Activated naive CD8-positive, alpha-beta T cell treated with anti-CD3 and anti-CD28 coated beads for 36 hours (primary cell): ENCODE measurements around the gene SAMD4B. TPM values are rescaled to one million over a fixed set of nuclear protein-coding genes. Genes with fewer than 3 reads are reported as not detected.
"Not testable (repeated sequence)": the region's sequence is repeated elsewhere in the genome, so short reads cannot be mapped to it uniquely, and the experiment has no call there.

Source experiments
- DNase-seq: peaks from one replicate; pipeline ENCODE4 v3.0.0; 2021
- H3K27ac Mint-ChIP-seq: one replicate; pipeline ENCODE4 v1.8.0; 2022; ENCODE audit warnings: mild to moderate bottlenecking, moderate library complexity, mixed read lengths
- H3K27me3 Mint-ChIP-seq: one replicate; pipeline ENCODE4 v1.8.0; 2022; ENCODE audit warnings: mild to moderate bottlenecking, mixed read lengths
- H3K36me3 Mint-ChIP-seq: one replicate; pipeline ENCODE4 v1.8.0; 2021; ENCODE audit warnings: mild to moderate bottlenecking, mixed read lengths
- H3K4me1 Mint-ChIP-seq: one replicate; pipeline ENCODE4 v1.8.0; 2021; ENCODE audit warnings: mixed read lengths
- H3K4me3 Mint-ChIP-seq: one replicate; pipeline ENCODE4 v1.8.0; 2022; ENCODE audit warnings: mild to moderate bottlenecking, moderate library complexity, mixed read lengths
- H3K9me3 Mint-ChIP-seq: one replicate; pipeline ENCODE4 v1.8.0; 2022; ENCODE audit warnings: mixed read lengths
- total RNA-seq, 2 experiments: library from RNA; stranded (reverse); gene quantifications; one replicate each; pipeline ENCODE4 v1.2.3, GENCODE V29; 2021

SAMD4B gene
- total RNA-seq, 2 experiments from 2014 or later = 36.2 to 36.5 TPM

- Mint-ChIP-seq H3K9me3 (no peaks in the 10 kb centered on the region), H3K4me3 (no peak overlapping the region), H3K27ac (no peak overlapping the region), H3K36me3 (peaks cover 15% of the 10 kb centered on the region), H3K27me3 (no peaks in the 10 kb centered on the region), H3K4me1 (peaks cover 7% of the 10 kb centered on the region)
- no peak for DNase-seq
Measured at GRCh38 chr19:39307046-39307821, 35.0 kb upstream of the SAMD4B start.

DNA sequence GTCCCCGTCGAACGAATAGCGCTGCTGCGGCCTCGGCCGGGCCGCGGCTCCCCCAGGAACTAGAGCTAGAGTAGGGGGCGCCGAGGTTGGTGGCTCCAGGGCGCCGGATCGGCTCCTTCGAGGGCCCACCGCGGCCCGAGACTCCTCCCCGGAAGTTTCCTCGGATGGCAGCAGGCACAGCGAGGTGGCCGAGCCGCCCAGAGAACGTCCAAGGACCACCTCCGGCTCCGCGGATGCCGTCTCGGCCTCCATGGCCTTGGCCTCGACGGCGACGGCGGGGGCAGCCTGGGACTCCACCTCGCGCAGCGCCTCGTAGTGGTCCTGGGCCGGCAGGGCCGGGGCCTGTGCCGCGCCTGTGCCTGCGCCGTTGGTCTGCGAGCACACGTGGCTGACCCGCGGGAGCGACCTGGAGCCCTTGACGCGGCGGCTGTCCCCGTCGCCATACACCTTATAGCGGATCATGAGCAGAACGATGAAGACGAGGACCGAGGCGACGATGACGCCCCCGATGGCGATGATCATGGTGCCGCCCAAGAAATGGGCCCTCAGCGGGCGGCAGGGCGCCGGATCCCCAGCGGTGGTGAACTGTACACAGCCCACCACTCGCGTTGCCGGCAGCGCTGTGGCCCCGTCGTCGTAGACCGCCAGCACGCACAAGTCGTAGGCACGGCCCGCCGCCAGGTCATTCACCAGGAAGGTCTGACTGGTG, 34.2 kb upstream of the SAMD4B start:
- no peak for DNase-seq
- Mint-ChIP-seq H3K27ac (no peak overlapping the region), H3K4me1 (peaks cover 7% of the 10 kb centered on the region), H3K9me3 (no peaks in the 10 kb centered on the region), H3K4me3 (no peak overlapping the region), H3K27me3 (no peaks in the 10 kb centered on the region), H3K36me3 (peaks cover 16% of the 10 kb centered on the region)

- no peaks in the 10 kb centered on the region for H3K9me3 Mint-ChIP-seq
- peaks cover 20% of the 10 kb centered on the region for H3K36me3 Mint-ChIP-seq
- no peak overlapping the region for H3K4me3 Mint-ChIP-seq
- H3K4me1 Mint-ChIP-seq = peaks cover 7% of the 10 kb centered on the region
- no peaks in the 10 kb centered on the region for H3K27me3 Mint-ChIP-seq
- H3K27ac Mint-ChIP-seq = no peak overlapping the region
- no peak for DNase-seq
Measured at GRCh38 chr19:39308531-39309304, 33.5 kb upstream of the SAMD4B start.

- DNase-seq, H3K4me1 Mint-ChIP-seq, H3K27ac Mint-ChIP-seq, H3K4me3 Mint-ChIP-seq, H3K27me3 Mint-ChIP-seq, H3K9me3 Mint-ChIP-seq: not testable (repeated sequence)
- H3K36me3 Mint-ChIP-seq = peaks cover 20% of the 10 kb centered on the region
Measured at GRCh38 chr19:39309305-39309670, 32.9 kb upstream of the SAMD4B start.

DNA sequence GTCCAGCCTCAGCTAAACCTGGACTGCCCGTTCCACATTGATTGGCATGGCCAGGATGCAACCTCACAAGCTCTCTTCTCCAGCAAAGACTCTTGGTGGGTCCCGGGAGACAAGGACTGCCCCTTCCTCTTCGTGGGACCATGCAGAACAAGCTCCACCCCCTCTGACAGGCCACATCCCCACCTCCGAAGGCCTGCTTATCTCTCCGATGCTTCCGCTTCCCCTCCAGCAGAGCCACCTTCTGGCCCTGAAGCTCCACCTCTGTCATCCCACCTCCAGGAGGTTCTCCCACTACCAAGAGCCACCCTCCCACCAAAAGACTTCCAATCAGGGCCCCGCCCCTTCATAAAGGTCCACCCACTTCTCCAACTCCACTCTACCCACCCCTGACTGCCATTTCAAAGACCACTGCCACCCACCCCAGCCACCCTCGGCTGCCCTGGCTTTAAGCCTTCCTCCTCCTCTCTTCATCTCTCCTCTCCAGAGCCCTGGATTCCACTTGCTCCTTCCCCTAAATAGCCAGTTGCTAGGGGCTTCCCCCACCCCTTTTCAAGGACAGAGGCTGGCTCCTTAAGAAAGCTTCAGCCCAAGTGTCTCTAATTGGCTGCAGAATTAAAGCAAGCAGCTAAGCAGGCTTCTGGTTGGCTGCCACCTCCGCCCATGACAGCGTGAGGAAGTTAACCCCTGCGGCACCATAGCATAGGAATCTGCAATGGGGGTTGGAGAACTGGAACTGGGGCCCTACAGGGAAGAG, 31.5 kb upstream of the SAMD4B start:
- Mint-ChIP-seq H3K9me3 (no peaks in the 10 kb centered on the region), H3K4me3 (no peak overlapping the region), H3K27me3 (no peaks in the 10 kb centered on the region), H3K27ac (no peak overlapping the region), H3K4me1 (peaks cover 7% of the 10 kb centered on the region), H3K36me3 (peaks cover 20% of the 10 kb centered on the region)
- DNase-seq = no peak

DNA sequence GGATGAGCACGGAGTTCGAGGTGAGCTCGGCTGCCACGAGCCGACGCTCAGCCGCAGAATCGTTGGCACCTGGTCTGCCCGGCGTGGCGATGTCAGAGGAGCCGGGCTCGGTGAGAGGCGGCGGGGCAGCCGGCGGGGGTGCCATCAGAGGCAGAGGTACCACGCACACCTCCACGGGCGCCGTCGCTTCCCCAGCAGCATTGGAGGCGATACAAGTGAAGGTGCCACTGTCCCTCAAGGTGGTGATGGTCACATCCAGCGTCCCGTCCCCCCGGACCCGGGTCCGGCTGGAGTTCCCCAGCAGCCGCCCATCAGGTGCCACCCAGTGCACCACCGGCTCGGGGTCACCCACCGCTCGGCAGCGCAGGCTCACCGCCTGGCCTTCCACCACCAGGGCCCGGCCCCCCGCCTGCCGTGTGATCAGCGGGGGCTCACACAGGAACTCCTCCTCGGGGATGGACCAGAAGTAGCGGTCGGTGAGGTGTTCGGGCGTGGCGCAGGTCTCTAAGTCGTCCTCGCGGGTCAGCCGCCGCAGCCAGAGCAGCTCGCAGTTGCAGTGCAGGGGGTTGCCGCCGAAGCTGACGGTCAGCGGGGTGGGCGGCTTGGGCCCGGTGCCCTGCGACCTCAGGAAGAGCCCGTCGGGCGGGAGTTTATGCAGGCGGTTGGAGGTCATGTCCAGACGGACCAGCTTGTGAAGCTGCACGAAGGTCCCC, 28.0 kb upstream of the SAMD4B start:
- Mint-ChIP-seq H3K4me1 (peaks cover 8% of the 10 kb centered on the region), H3K27me3 (no peaks in the 10 kb centered on the region), H3K9me3 (no peaks in the 10 kb centered on the region), H3K36me3 (peaks cover 14% of the 10 kb centered on the region), H3K4me3 (no peak overlapping the region), H3K27ac (no peak overlapping the region)
- DNase-seq = no peak

DNA sequence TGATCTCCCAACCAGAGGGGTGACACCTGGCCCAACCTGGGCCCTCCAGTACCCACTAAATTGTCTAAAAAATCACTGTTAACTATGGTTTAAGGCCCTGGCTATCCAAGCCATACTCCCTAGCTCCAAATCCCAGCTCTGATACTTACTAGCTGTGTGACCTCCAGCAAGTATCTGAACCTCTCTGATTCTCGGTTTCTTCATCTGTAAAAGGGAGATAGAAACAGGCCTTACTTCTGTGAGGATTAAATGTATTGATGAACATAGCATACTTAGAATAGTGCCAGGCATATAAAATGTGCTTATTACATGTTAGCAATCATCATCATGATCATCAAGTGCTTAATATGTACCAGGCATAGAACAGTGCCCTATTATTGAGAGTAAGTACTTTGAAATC, 26.3 kb upstream of the SAMD4B start:
- Mint-ChIP-seq H3K27ac (no peak overlapping the region), H3K9me3 (no peaks in the 10 kb centered on the region), H3K4me1 (peaks cover 8% of the 10 kb centered on the region), H3K36me3 (peaks cover 9% of the 10 kb centered on the region), H3K27me3 (no peaks in the 10 kb centered on the region), H3K4me3 (no peak overlapping the region)
- DNase-seq = no peak

DNA sequence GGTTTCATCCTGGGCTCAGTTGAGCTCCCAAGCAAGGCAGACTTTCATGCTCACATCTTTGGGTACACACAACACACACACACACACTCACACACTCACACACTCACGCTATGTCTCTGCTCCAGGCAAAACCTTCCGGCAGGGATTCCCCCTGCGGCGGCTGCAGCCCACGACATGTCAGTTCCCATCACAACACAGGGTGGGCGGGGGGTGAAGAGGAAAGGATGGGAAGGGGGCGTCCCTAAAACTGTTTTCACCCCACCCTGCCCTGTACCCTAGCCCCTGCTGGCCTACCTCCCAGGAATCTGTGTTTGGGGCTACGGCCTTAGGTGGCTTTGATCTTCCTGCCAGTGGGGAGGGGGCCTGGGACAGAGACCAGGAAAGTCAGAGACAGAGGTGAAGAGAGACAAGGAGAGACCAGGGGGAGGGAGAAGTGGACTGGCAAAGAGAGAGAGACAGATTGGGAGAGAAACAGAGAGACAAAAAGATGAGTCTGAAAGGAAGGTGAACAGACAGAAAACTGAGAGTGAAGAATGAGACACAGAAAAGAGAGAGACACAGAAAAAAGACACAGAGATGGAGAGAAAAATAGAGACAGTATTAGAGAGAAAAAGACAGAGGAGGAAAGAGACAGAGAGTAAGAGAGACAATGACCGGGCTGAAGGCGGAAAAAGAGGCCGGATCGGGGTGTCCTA, 25.4 kb upstream of the SAMD4B start:
- Mint-ChIP-seq H3K4me1 (peaks cover 12% of the 10 kb centered on the region), H3K27me3 (no peaks in the 10 kb centered on the region), H3K4me3 (no peak overlapping the region), H3K9me3 (no peaks in the 10 kb centered on the region), H3K36me3 (peaks cover 9% of the 10 kb centered on the region), H3K27ac (no peak overlapping the region)
- DNase-seq = no peak

- H3K27ac Mint-ChIP-seq = no peak overlapping the region
- DNase-seq = no peak
Measured at GRCh38 chr19:39317476-39317875, 24.7 kb upstream of the SAMD4B start.

GRCh38 chr19:39318071-39318470, 24.1 kb upstream of the SAMD4B start:
- Mint-ChIP-seq H3K27me3 (no peaks in the 10 kb centered on the region), H3K27ac (peak overlapping the region; percentile 14), H3K4me3 (no peak overlapping the region)

More at GRCh38 chr19:39317476-39317875, 24.7 kb upstream of the SAMD4B start:
- H3K4me3 Mint-ChIP-seq = no peak overlapping the region
- no peaks in the 10 kb centered on the region for H3K27me3 Mint-ChIP-seq
- H3K4me1 Mint-ChIP-seq = peaks cover 12% of the 10 kb centered on the region
- no peaks in the 10 kb centered on the region for H3K9me3 Mint-ChIP-seq
- peaks cover 7% of the 10 kb centered on the region for H3K36me3 Mint-ChIP-seq

GRCh38 chr19:39318690-39319089, 23.5 kb upstream of the SAMD4B start:
- Mint-ChIP-seq H3K4me3 (peak overlapping the region; percentile 82), H3K27me3 (no peaks in the 10 kb centered on the region), H3K27ac (no peak overlapping the region), H3K9me3 (no peaks in the 10 kb centered on the region), H3K36me3 (peaks cover 3% of the 10 kb centered on the region), H3K4me1 (peaks cover 12% of the 10 kb centered on the region)
- no peak for DNase-seq

More at GRCh38 chr19:39318071-39318470, 24.1 kb upstream of the SAMD4B start:
- no peak for DNase-seq
- H3K36me3 Mint-ChIP-seq = peaks cover 7% of the 10 kb centered on the region
- H3K4me1 Mint-ChIP-seq = peaks cover 12% of the 10 kb centered on the region
- H3K9me3 Mint-ChIP-seq = no peaks in the 10 kb centered on the region

DNA sequence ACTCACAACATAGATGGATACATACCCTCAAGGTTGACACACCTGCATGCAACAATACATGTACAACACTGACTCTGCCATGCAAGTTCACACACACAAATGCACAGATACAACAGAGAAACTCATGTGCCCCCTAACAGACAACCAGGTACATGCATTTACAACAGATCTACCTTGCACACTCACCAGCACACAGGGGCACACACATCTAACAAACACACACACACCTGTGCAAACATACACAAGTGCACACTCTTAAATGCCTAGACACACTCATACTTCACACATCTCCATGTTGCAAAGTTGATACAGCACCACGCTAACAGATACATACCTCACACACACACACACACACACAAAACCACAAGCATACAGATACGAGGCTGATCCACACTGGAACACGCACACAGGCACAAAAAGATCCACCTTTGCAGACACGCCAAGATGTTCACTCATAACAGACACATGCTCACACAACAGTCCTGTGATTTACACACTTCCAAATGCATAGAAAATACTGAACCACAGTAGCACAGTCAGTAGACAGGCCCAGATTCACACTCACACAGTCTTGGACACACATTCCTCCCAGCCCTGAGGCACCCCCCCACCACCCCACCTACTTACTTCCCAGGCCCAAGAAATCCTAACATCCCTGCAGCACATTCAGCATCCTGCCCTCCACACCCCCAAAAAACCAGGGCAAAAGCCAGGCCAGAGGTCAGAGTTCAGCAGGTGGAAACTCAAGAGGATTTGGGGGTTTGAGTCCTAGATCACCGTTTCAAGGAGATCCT, 22.9 kb upstream of the SAMD4B start:
- Mint-ChIP-seq H3K36me3 (peaks cover 3% of the 10 kb centered on the region), H3K27me3 (no peaks in the 10 kb centered on the region), H3K4me1 (peaks cover 12% of the 10 kb centered on the region), H3K9me3 (no peaks in the 10 kb centered on the region), H3K4me3 (peak overlapping the region; percentile 82), H3K27ac (no peak overlapping the region)
- no peak for DNase-seq

DNA sequence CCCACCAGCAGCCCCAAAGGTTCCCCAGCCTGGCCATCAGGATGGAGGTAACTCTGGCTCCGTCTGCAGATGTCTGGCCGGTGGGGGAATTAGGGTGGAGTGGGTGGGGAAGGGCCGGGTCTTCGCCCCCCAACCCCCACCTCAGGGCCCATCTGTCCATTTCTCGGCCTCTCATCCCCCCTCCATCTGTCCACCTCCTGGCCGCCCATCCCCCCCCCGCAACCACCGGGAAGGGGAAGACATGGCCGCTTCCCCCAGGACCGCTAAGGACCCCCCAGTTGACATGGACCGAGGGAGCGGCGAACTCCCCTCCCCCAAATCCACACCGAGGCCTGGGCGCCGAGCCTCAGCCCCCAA, 22.4 kb upstream of the SAMD4B start:
- Mint-ChIP-seq H3K27ac (peak overlapping the region; percentile 44), H3K36me3 (peaks cover 3% of the 10 kb centered on the region), H3K4me3 (peak overlapping the region; percentile 82), H3K9me3 (no peaks in the 10 kb centered on the region), H3K4me1 (peaks cover 12% of the 10 kb centered on the region), H3K27me3 (no peaks in the 10 kb centered on the region)
- DNase-seq = no peak
